Measurements from ENCODE around the gene ADAM22.
A peak's percentile ranks its signal among the peaks of the same experiment; 100 is the strongest.

Gene ADAM22

GRCh38 chr7:88215295-88215694 is 281.2 kb downstream of the ADAM22 start:
- peak; percentile 16 for DNase-seq (ENCODE audit: low read depth)
- TF ChIP-seq, protein P1, sequence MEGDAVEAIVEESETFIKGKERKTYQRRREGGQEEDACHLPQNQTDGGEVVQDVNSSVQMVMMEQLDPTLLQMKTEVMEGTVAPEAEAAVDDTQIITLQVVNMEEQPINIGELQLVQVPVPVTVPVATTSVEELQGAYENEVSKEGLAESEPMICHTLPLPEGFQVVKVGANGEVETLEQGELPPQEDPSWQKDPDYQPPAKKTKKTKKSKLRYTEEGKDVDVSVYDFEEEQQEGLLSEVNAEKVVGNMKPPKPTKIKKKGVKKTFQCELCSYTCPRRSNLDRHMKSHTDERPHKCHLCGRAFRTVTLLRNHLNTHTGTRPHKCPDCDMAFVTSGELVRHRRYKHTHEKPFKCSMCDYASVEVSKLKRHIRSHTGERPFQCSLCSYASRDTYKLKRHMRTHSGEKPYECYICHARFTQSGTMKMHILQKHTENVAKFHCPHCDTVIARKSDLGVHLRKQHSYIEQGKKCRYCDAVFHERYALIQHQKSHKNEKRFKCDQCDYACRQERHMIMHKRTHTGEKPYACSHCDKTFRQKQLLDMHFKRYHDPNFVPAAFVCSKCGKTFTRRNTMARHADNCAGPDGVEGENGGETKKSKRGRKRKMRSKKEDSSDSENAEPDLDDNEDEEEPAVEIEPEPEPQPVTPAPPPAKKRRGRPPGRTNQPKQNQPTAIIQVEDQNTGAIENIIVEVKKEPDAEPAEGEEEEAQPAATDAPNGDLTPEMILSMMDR (IDR thresholded peaks at IDR 0.05; ENCODE audit: insufficient read depth, low read depth, low read length, missing control alignments): no peak
- no peak overlapping the region for H3K4me3 ChIP-seq (ENCODE audit: low read length)

DNA sequence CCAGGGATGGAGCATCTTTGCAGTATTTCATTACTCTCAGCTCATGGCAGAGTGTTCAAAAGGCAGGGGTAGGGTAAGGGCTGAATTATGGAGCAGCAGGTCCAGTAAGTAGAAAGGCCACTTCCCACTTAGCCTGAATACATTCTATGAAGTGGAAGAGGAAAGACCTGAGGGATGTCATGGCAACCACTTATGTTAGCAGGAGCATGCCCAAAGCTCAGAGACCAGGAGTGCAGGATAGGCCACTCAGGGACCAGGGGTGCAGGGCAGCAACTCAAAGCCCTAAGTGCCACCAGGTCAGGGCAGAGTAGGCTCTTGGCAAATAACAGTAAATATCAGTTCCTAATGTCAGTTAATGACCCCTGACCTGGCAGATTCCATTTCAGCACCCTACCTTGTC is 282.2 kb downstream of the ADAM22 start:
- DNase-seq (ENCODE audit: low read depth): no peak
- no peak overlapping the region for H3K4me3 ChIP-seq (ENCODE audit: low read length)
- TF ChIP-seq, protein P1 (IDR thresholded peaks at IDR 0.05; ENCODE audit: insufficient read depth, low read depth, low read length, missing control alignments): no peak

DNA sequence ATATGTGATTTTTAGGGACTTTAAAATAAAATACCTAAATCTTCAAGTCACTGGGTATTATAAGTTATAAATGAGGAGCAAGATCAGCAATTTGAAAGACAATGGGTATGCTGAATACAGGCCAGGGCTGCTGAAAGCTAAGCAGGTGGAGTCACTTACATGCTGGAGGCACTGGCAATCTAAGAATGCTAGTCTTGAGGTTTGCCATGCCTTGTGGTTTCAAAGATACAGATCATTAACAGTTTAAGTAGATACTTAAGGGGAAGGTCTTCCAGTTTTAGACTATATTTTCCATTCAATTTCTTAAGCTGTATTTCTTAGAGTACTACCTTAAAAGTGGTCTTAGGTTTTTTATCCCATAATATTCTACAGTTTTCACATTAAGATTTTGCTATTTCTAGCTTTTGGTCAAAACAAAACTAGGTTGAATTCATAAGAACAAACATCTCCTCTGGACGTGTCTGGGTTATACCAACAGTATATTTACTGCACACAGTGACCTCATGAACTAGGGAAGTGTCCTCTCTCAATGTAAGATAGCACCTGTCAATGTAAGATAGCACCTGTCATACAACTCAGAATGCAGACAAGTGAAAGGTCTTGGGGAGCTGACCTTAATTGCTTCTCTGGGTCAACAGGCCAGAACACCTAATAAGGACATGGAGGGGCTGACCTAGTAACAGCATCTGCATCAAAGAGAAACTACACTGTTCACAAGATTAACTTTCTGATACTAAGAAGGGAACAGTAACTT is 283.8 kb downstream of the ADAM22 start:
- no peak for DNase-seq (ENCODE audit: low read depth)
- TF ChIP-seq, protein P1 (IDR thresholded peaks at IDR 0.05; ENCODE audit: insufficient read depth, low read depth, low read length, missing control alignments): no peak
- H3K4me3 ChIP-seq (ENCODE audit: low read length): no peak overlapping the region

DNA sequence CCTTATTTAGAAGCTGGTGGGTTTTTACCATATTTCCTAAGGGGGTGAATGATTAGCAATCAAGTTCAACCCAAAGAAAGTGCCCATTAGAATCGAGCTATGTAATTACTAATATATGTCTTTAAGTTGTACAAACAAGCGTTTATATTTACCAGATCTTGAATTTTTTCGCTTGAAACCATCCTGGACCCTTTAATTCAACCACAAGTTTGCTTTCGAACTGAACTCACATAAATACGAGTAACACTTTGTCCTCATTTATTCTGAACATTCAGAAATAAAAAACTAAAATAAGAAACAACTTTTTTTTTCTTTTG is 284.3 kb downstream of the ADAM22 start:
- peak overlapping the region; percentile 86 for H3K4me3 ChIP-seq (ENCODE audit: low read length)
- TF ChIP-seq, protein P1 (IDR thresholded peaks at IDR 0.05; ENCODE audit: insufficient read depth, low read depth, low read length, missing control alignments): no peak
- no peak for DNase-seq (ENCODE audit: low read depth)

DNA sequence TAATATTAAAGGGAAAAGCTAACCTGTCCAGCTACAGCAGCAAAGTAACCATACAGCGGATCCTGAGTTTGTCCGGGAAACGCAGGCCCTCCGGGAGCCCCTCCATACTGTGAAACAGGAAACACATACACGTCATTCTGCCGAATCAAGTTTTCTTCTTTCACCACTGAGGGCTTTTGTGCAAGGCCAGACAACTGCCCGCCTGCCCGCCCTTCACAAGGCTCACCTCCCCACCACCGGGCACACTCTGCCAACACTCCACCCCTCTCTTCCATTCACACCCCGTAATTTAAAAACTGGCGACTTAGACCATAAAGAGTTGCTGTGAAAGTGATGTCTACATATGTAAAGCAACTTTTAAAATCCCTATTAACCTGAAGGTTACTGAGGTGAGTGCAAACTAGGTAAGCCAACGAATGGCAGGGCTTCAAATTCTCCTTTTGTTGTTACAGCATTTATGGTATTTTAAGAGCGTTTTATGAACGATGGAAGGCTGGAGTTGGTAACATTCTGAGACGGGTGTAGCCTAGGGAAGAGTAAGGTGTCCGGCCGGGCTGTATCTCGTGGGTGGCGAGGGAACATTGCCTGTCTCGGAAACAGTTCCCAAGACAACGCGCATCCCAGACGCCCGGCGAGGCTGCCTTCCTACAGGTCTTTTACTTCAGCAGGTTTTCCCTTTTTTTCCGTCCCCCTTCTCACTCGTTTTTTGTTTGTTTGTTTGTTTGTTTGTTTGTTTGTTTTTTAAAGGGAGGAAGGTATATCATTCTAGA is 285.0 kb downstream of the ADAM22 start:
- TF ChIP-seq, protein P1 (IDR thresholded peaks at IDR 0.05; ENCODE audit: insufficient read depth, low read depth, low read length, missing control alignments): no peak
- peak; percentile 41 for DNase-seq (ENCODE audit: low read depth)
- peak overlapping the region; percentile 86 for H3K4me3 ChIP-seq (ENCODE audit: low read length)

DNA sequence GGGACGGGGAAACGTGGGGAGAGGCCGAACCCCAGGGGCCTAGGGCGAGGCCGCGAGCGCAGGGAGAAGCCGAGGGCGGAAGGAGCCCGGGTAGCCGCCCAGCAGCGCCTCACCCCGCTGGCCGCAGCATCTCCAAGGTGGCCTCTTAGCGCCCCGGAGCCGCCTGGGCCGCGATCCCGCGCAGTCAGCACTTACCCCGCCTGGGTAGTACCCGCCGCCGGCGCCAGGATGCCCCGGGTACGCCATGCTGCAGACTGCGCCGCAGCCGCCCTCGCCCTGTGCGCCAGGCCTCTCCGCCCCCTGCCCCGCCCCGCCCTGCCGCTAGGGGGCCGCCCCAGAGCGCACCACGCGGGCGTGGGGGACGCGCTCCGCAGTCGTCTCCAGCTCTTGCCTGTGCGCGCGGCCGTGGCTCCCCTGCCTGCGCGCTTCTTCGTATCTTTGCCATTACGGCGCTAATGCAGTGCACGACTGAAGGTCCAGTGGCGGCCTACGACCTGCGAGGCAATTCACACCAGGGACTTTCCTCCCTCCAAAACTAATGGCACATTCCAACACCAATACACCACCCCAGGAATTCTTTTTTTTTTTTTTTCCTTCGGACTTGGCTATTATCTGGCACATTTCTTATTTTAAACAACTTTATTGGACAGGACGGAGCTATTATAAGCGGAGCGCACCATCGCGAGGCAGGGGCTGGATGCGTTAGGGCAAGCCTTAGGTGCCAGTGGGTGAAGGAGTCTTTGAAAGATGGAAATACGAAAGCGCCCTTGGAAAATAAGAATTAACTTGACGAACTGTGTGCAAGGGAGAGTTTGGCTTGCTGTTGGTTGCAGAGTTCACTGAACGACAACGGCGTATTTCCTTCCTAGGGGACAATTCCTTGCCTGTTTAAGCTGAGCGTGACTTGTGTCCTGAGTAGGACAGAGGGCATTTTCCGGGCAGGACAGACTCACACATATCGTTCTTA is 286.0 kb downstream of the ADAM22 start, which contains the start of gene SRI:
TSS of gene SRI (minus strand) at position 258 of the 967 bp plus-strand sequence. CDS start at position 246, 12 bp downstream.
- H3K4me3 ChIP-seq (ENCODE audit: low read length): peak within 1 kb of the TSS; percentile 86
- DNase-seq (ENCODE audit: low read depth): peak; percentile 86
- TF ChIP-seq, protein P1 (IDR thresholded peaks at IDR 0.05; ENCODE audit: insufficient read depth, low read depth, low read length, missing control alignments): no peak
